HG03565 (cell line): ENCODE data around the gene AP1M1.
"Not testable (repeated sequence)": the region's sequence is repeated elsewhere in the genome, so short reads cannot be mapped to it uniquely, and the experiment has no call there.

Experiments used
- ATAC-seq: cut with Tn5 transposase; IDR thresholded peaks from one replicate; pipeline ENCODE4 v1.9.1; 2021; ENCODE audit warnings: mild to moderate bottlenecking, moderate library complexity; ENCODE audit not compliant: unreplicated experiment

Gene AP1M1

DNA sequence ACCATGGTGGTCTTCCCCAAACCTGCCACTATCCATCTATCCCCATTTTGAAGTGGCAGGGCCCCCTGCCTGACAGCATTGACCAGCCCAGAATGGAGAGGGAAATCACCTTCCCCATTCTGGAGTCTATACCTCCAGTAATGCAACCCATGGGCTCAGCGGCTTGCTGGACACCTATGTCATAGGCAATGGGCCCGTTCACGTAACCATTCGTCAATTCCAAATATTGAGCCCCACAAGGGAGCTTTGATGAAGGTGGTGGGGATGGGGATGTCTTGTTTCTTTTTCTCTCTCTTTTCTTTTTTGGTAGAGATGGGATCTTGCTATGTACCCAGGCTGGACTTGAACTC lies 63.1 kb downstream of the AP1M1 start:
- no peak for ATAC-seq

DNA sequence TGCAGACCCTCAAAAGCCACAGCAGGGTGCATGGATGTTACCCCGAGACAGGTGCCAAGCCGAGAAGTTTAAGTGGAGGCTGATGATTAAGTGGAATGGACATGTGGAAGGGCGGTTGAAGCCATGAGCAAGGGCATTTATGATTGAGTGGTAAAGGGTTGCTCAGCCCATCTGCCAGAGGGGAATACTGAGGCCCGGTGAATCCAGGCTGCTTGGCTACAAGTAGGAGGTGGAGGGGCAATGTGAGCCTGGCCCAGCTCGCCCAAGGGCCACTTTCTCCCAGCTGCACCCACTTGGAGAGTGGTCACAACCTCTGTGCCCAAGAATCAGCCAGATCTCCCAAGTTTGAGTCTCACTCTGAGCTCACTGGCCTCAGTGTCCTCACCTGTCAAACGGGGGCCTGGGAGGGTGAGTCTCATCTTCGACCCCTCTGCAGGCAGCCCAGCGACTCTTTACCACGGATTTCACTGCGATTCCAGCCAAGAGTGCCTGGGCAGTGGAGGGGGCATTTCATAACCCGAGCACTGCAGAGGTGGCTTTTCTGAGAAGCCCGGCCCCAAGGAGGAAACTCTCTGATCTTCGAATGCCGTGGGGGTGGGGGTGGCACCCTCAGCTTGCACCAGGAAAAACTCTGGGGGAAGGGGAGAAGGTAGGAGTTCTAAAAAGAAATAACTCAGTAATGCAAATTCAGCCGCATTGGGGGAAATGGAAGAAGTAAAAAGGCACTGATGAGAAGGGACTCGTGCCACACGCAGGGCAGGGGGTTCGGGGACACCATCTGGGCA lies 64.1 kb downstream of the AP1M1 start:
- no peak for ATAC-seq

DNA sequence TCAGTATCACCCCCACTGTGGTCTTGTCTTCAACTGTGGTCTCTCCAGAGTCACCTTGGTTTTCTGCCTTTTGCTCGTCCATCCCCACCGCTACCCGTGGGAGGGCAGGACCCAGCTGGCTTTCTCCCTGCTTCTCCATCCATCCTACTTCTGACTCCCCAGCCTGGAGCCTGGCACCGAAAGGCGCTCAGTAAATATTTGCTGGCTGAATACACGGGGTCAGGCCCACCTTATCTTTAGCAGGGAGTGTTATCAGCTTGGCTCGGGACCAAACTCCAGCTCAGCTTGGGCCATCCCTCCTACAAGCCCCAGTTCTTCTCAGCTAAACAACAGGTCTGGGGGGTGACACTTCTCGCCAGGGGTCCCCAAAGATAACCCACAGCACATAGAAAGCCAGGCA lies 64.9 kb downstream of the AP1M1 start:
- no peak for ATAC-seq

DNA sequence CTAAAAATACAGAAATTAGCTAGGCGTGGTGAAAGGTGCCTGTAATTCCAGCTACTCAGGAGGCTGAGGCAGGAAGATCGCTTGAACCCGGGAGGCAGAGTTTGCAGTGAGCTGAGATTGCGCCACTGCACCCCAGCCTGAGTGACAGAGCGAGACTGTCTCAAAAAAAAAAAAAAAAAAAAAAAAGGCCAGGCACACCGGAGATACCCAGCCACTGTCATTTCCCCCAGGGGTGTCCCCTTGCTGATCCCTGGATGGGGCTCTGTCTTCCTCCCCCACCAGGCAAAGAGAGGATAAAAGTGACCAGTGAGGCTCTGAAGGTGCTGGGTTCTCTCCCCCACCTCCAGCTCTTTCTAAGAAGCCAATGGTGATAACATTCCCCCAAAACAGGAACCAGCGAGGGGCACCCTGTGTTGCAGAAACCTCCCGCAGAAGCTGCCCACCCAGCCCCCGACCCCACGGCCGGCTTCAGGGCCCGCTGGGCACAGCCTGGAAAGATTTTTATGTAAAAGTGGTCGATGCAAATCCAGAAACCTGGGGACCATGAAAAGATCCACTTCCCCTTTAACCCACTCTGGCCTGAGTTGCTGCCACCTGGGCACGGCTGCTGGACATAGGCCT lies 65.5 kb downstream of the AP1M1 start:
- no peak for ATAC-seq

DNA sequence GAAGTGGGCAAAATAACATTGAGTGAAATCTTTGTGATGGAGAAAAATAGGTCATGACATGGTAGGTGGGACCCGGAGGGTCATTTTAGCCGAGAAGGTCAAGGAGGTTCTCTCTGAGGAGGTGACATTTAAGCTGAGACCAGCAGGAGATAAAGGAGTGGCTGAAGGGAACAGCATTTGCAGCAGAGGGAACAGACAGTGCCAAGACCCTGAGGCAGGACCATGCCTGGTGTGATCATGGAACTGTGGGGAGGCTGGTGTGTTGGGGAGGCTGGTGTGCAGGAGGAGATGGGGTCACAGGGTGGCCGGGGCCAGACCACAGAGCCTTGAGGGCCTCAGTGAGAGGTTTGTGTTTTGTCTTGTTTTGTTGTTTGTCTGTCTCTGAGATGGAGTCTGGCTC lies 67.5 kb downstream of the AP1M1 start:
- no peak for ATAC-seq

DNA sequence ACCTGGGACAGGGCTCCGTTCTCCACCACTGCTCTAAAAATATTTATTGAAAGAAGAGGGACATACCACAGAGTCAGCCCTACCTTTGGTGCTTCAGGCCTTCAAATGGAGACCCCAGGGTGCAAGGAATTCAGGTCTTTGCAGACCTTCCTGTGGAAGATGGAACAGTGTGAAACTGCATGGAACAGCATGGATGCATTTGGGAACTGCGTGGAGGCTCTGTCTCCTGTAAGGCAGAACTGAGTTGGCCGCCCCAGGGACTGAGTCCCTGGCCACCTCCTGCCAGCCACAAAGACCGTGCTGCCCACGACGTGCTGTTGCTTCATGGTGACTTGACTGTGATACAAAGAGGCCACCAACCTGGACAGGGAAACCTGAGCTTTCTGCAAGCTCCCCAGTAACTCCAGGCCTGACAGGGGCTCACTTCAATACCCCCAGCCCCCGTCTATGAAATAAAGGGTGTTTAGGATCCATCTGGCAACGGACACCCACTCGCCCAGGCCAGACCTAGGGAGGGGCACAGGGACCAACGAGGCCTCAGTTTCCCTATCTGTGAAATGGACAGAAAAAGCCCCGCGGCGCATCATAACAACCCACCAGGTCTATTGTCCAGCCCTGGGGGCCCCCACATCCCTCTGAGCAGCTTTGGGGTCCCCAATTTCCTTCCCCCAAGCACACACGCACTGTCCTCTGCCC lies 68.3 kb downstream of the AP1M1 start:
- ATAC-seq, result no peak

DNA sequence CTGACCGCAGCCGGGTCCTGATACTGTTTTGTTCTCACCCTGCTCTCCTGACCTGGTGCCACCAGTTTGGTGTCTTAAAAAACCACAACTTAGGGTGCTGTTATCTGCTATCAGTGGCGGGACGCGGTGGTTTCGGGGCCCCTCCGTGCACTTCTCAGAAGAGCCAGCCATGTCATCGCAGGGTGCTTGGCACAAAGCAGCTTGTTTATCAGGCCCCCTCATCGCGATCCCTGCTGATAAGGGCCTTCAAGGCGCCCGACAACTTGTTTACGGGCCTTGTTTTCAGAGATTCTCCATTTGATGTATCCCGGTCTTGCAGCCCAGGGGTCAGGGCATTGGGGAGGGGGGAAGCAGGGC lies 68.9 kb downstream of the AP1M1 start:
- ATAC-seq, result no peak

DNA sequence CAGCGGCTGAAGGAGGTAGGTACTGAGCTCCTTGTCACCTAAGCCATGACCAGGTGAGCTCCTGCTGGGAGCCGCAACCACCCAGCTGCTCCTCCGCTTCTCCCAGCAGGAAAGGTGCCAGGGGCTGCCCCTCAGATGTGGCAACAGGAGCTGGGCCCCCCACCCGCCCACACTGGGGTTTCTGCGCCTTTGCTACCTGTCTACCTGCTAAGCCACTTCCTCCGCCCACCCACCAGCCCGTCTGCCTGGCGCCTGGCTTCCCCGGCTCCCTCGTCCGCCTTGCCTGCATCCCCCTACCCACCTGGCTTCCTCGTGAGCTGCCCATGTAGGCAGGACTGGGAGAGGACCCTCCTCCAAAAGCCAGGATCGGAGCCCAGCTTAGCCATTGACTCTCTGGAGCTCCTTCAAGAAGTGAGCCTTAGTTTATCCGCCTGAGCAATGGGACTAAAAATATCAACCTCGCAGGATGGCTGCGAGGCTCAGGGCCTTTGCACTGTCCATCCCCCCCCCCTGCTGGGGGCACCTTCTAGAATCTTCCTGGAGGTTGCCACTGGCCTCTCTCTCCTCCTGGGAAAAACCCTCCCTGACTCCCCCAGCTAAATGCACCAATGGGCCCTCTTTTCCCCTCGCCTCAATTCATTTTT lies 71.1 kb downstream of the AP1M1 start:
- no peak for ATAC-seq

DNA sequence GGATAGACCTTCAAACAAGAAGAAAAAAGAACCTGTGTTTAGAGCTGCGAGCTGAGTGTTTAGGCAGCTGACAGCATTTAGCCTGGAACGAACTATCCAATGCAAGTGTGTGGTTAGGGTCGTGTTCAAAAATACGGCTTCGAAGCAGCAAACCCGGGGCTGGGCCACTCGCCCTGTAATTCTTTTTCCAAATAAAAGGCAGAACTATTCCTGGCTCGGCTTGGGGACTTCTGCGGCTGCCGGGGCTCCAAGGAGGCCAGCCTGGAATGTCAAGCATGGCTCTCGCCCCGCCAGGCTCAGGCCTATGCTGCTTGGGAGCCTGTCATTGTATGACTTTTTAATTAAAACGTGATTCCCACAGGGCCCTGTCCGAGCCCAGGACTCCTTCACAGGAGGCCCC lies 75.2 kb downstream of the AP1M1 start:
- no peak for ATAC-seq

DNA sequence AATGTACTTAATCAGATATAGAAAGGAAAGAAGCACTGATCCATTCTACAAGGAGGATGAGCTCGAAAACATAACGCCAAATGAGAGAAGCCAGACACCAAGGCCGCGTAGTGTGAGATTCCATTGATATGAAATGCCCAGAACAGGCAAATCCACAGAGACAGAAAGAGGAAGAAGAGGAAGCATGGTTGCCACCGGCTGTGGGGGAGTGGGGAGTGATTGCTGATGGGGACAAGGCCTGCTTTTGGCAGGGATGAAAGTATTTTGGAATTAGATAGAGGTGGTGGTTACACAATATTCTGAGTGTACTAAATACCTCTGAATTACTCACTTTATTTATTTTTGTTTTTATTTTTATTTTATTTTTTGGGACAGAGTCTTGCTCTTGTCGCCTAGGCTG lies 76.7 kb downstream of the AP1M1 start:
- no peak for ATAC-seq

DNA sequence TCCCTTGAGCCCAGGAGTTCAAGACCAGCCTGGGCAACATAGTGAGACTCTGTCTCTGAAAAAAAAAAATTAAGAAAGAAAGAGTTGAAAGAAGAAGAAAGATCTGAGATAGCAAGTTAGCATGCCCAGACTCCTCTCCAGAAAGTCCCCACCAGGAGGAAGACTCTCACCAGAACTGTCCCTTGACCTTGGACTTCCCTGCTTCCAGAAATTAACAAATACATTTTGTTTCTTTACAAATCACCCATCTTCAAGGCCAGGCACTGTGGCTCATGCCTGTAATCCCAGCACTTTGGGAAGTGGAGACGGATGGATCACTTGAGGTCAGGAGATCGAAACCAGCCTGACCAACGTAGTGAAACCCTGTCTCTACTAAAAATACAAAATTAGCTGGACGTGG lies 82.6 kb downstream of the AP1M1 start:
- ATAC-seq, result no peak

DNA sequence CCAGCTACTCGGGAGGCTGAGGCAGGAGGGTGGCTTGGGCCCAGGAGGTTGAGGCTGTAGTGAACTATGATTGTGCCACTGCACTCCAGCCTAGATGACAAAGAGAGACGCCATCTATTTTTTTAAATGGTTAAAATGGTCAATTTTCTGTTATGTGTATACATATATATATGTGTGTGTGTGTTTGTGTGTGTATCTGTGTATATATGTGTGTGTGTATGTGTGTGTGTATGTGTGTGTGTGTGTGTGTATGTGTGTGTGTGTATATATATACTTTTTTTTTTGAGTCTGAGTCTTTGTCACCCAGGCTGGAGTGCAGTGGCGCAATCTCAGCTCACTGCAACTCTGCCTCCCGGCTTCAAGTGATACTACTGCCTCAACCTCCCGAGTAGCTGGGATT lies 84.0 kb downstream of the AP1M1 start:
- no peak for ATAC-seq

DNA sequence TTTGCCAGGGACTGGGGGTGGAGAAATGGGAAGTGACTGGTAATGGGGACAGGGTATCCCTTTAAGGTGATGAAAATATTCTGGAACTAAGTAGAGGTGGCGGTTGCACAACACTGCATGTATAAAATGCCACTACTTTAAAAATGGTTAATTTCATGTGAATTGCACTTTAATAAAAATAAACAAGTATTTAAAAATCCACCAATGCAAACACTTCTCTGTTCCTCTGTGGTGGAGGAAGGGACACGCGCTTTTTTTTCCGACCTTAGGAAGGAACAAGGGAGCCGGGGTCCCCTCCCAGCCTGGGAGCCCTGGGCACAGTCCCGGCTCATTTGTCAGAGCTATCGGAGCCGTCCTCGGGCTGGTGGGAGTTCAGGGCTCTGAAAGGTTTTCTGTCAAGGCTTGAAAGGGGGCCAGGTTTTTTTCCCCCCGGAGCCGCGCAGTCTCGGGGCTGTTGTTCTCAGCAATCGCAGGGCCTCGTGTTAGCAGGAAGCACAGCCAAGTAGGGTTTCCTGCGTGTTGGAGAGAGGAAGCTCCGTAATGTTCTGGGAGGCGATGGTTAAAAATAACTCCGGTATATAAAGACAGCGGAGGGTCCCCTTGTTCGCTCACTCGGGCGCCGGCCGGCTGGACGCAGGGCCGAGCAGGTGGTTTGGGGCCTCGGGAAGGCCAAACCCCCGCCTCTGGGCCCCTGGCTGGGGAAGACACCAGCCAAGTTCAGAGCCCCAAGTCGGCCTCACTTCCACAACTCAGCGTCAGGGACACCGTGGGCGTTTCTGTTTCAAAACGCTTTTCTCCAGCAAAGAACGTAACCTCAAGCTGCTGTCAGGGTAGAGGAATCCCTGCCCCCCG lies 85.7 kb downstream of the AP1M1 start:
- no peak for ATAC-seq

DNA sequence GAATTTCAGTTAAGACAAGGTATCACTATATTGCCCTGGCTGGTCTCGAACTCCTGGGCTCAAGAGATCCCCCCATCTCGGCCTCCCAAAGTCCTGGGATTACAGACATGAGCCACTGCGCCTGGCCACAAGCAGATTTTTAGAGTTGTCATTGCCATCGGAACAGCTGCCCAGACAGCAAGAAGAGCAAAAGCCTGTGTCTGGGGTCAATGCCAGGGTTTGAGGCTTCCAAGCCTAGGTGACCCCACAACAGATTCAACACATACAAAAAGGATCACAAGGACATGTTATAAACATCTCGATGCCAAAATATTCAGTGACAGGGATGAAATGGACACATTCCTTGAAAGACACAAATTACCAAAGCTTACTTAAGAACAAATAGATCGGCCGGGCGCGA lies 86.8 kb downstream of the AP1M1 start:
- no peak for ATAC-seq

DNA sequence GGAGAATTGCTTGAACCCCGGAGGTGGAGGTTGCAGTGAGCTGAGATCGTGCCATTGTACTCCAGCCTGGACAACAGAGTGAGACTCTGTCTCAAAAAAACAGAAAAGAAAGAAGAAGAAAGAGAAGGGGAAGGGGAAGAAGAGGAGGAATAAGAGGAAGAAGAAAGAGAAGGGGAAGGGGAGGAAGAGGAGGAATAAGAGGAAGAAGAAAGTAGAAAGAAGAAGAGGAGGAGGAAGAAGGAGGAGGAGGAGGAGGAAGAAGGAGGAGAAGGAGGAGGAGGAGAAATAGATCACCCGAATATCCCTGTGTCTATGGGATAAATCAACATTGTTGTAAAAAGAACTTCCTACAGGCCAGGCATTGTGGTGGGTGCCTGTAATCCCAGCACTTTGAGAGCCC lies 87.4 kb downstream of the AP1M1 start:
- not testable (repeated sequence) for ATAC-seq

DNA sequence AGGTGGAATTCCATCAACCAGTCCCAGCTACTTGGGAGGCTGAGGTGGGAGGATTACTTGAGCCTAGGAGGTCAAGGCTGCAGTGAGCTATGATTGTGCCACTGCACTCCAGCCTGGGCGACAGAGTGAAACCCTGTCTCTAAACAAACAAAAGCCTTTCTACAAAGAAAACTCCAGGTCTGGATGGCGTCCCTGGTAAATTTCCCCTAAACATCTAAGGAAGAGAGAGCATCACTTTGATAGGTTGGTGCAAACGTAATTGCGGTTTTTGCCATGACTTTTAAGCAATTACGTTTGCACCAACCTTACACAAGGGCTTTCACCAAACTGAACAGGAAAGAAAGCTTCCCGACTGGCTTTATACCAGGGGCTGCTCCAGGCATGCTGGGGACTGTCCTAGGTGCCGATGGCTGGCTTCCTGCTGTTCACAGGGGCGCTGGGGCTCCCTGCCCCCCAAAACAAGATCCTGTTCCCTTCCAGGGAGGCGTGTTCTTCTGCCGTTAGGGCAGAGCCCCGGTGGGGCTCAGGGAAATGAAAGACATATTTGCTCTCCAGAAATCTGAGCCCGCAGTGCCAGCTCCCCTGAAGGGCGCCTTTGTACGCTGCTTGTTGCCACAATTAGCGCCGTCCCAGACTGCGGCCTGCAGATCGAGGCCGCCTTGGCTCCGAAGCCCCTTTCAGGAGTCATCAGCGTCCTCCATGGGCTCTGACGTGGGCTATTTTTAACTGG lies 88.2 kb downstream of the AP1M1 start:
- ATAC-seq, result no peak

DNA sequence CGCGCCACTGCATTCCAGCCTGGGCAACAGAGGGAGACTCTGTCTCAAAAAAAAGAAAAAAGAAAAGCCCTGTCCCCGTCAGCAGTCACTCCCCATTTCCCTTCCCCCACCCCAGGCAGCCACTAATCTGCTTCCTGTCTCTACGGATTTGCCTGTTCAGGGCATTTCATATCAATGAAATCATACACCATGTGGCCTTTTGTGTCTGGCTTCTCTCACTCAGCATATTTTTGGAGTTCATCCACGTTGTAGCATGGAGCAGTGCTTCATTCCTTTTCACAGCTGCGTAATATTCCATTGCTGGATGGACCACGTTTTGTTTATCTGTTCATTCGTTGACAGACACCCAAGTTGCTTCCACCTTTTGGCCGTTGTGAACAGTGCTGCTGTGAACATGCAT lies 90.8 kb downstream of the AP1M1 start:
- ATAC-seq, result no peak

DNA sequence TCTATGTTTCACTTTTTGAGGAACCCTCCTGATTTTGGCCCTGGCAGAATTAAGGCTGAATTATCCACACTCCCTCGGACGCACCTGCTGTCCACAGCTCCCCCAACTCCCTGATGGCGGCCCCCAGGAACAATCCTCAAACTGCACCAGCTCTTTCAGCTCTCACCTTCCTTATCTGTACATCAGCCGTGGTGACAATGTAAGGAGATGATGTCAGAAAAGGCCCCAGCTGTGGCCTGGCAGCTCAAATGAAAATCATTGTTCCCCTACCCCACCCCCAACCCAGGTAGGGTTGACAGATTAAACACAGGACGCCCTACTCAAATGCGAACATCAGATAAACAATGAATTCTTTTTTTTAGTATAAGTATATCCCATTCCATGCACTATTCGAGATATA lies 91.9 kb downstream of the AP1M1 start:
- no peak for ATAC-seq

DNA sequence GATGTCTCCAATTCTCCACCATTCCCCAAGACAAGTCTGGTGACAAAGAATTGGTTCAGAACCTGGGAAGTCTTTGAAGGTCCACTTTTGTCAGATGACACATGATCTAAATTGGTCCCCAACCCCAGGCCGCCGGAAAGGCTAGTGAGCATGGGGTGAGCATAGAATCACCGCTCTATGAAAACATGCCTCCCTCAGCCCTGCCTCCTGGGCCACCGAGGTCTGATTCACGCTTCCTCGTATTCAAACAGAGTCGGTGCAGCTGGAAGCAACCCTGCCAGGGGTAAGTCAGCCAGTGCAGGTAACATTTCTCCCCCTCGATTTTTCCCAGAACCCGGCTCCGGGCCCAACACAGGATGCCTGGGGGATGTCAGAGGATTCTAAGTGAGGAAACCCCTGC lies 93.0 kb downstream of the AP1M1 start:
- ATAC-seq, result no peak
